CD14-positive monocyte (primary cell): ENCODE data around the gene GAMT. TPM values are rescaled to one million over a fixed set of nuclear protein-coding genes. Genes with fewer than 3 reads are reported as not detected.
A peak's percentile ranks its signal among the peaks of the same experiment; 100 is the strongest.

ENCODE experiments used
- DNase-seq, 3 donors: peaks; one replicate each; pipeline ENCODE4 v3.0.0-alpha.2; 2011 to 2022
- H2AFZ ChIP-seq: 2 replicates; pipeline ENCODE4 v1.6.0; 2012; ENCODE audit warnings: mild to moderate bottlenecking, low read depth, low read length, inconsistent platforms; ENCODE audit not compliant: insufficient read depth, poor library complexity, severe bottlenecking
- H3K27ac ChIP-seq, 2 donors: 1 replicate in 1 of 2; 2 replicates in 1 of 2; pipeline ENCODE4 v1.5.1; 2012 to 2013; ENCODE audit warnings: low read length in 2 of 2, control low read depth in 1 of 2, inconsistent platforms in 1 of 2, low read depth in 1 of 2, mild to moderate bottlenecking in 1 of 2
- H3K27me3 ChIP-seq, 2 donors: one replicate each; pipeline versions ENCODE4 v1.6.0 to v1.6.1; 2011 to 2013; ENCODE audit warnings: low read length in 2 of 2; ENCODE audit not compliant: control insufficient read depth in 2 of 2, insufficient read depth in 2 of 2
- H3K36me3 ChIP-seq, 2 donors: replicated peaks in 1 of 2; 1 replicate in 1 of 2; 2 replicates in 1 of 2; pipeline versions ENCODE4 v1.5.1 to v1.6.1; 2012 to 2013; ENCODE audit warnings: low read length in 2 of 2, control low read depth in 1 of 2, inconsistent platforms in 1 of 2, mild to moderate bottlenecking in 1 of 2; ENCODE audit not compliant: insufficient read depth in 2 of 2, control insufficient read depth in 1 of 2
- H3K4me1 ChIP-seq, 2 donors: 1 replicate in 1 of 2; 2 replicates in 1 of 2; pipeline versions ENCODE4 v1.5.1 to v1.6.1; 2012 to 2013; ENCODE audit warnings: low read length in 2 of 2, control low read depth in 1 of 2, inconsistent platforms in 1 of 2, mild to moderate bottlenecking in 1 of 2, moderate library complexity in 1 of 2; ENCODE audit not compliant: insufficient read depth in 2 of 2, control insufficient read depth in 1 of 2
- H3K4me2 ChIP-seq: replicated peaks from 2 replicates; pipeline ENCODE3; 2012; ENCODE audit warnings: low read length, moderate library complexity, mild to moderate bottlenecking; ENCODE audit not compliant: poor library complexity, severe bottlenecking; ENCODE audit errors: extremely low read depth
- H3K4me3 ChIP-seq, 3 experiments: fragments of 200-600 bp in 1 of 3; sonication (generic) in 1 of 3; replicated peaks in 1 of 3; 1 replicate in 2 of 3; 2 replicates in 1 of 3; pipeline ENCODE4 v1.5.1; 2011 to 2013; ENCODE audit warnings: low read length in 3 of 3, mild to moderate bottlenecking in 3 of 3, control low read depth in 2 of 3, low read depth in 2 of 3, inconsistent platforms in 1 of 3, moderate library complexity in 1 of 3
- H3K79me2 ChIP-seq: 2 replicates; pipeline ENCODE4 v1.6.0; 2012; ENCODE audit warnings: mild to moderate bottlenecking, control low read depth, inconsistent platforms, low read length, moderate library complexity; ENCODE audit not compliant: insufficient read depth
- H3K9ac ChIP-seq: 2 replicates; pipeline ENCODE4 v1.6.0; 2017; ENCODE audit warnings: low read length, mild to moderate bottlenecking; ENCODE audit not compliant: insufficient read depth, poor library complexity, severe bottlenecking
- H3K9me3 ChIP-seq, 2 donors: replicated peaks in 1 of 2; 1 replicate in 1 of 2; 2 replicates in 1 of 2; pipeline versions ENCODE4 v1.5.1 to v1.6.1; 2012 to 2013; ENCODE audit warnings: low read length in 2 of 2, control low read depth in 1 of 2; ENCODE audit not compliant: control insufficient read depth in 1 of 2, insufficient read depth in 1 of 2
- H4K20me1 ChIP-seq: 2 replicates; pipeline ENCODE4 v1.6.0; 2012; ENCODE audit warnings: mild to moderate bottlenecking, low read length, control low read depth, moderate library complexity; ENCODE audit not compliant: insufficient read depth
- H3K27ac Mint-ChIP-seq, 7 donors: one replicate each; pipeline ENCODE4 v1.8.0; 2020; ENCODE audit warnings: mild to moderate bottlenecking in 7 of 7, mixed read lengths in 7 of 7, moderate library complexity in 6 of 7, inconsistent platforms in 2 of 7
- H3K27me3 Mint-ChIP-seq, 3 donors: one replicate each; pipeline ENCODE4 v1.8.0; 2021 to 2022; ENCODE audit warnings: low read depth in 3 of 3, mild to moderate bottlenecking in 3 of 3, mixed read lengths in 3 of 3, moderate library complexity in 3 of 3, inconsistent platforms in 1 of 3
- H3K36me3 Mint-ChIP-seq, 2 donors: one replicate each; pipeline ENCODE4 v1.8.0; 2020; ENCODE audit warnings: mixed read lengths in 2 of 2, inconsistent platforms in 1 of 2, mild to moderate bottlenecking in 1 of 2
- H3K4me1 Mint-ChIP-seq: one replicate; pipeline ENCODE4 v1.8.0; 2020; ENCODE audit warnings: mild to moderate bottlenecking, mixed read lengths
- H3K4me3 Mint-ChIP-seq, 2 donors: one replicate each; pipeline ENCODE4 v1.8.0; 2020; ENCODE audit warnings: mild to moderate bottlenecking in 2 of 2, mixed read lengths in 2 of 2, moderate library complexity in 1 of 2
- H3K9me3 Mint-ChIP-seq, 7 donors: one replicate each; pipeline ENCODE4 v1.8.0; 2020 to 2022; ENCODE audit warnings: mixed read lengths in 7 of 7, mild to moderate bottlenecking in 6 of 7, moderate library complexity in 6 of 7, inconsistent platforms in 2 of 7
- WGBS: methylation state at CpG from one replicate; pipeline ENCODE4 v1.1.5; 2013; ENCODE audit warnings: missing lambda C conversion rate; ENCODE audit not compliant: insufficient coverage; 5-methylcytosine and 5-hydroxymethylcytosine counted together
- intact Hi-C, 2 donors: fragments of 100-400 bp; cut with micrococcal nuclease; formaldehyde crosslinking; loops; one replicate each; pipeline versions ENCODE4 v1.15.0 to v1.15.1; 2023
- polyA plus RNA-seq, 3 donors: library from polyadenylated mRNA; depleted of rRNA in 1 of 3; unstranded in 2 of 3; stranded (reverse) in 1 of 3; fragments of 300-500 nt in 2 of 3; fragments of >200 nt in 1 of 3; fragmentation: Illumina TruSeq in 2 of 3; gene quantifications; 1 replicate in 2 of 3; 2 replicates in 1 of 3; pipeline ENCODE4 v1.2.3, GENCODE V29; 2012 to 2021
- TF ChIP-seq, protein P1 (sequence below): fragments of 200-600 bp; IDR thresholded peaks from one replicate; pipeline ENCODE4 v1.8.0; 2022; ENCODE audit warnings: antibody characterized with exemption, mild to moderate bottlenecking

The GAMT gene
- polyA plus RNA-seq, 3 donors = 0.95 to 1.3 (median 0.96) TPM

DNA sequence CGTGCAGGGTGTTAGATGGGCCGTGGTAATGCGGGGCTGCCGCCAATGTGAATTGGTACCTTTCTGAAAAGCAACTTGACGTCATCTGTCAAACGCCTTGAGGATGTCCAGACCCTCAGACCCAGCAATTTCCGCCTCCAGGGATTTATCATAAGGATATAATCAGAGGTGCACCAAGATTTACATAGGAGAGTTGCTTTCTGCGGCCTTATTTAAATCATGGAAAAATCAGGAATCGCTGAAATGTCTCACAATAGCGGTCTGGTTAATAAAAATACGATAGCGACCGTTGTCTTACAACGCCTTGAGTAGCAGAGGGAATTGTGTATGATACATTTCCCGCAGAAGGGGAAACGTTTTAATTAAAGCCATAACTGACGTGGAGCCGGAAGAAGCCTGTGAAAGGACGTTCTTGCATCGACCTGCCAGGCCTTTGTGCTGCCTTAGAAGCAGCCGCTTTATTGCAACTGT, 49.9 kb downstream of the GAMT start:
- Histone ChIP-seq H3K27me3 (peaks cover 0 to 5% of the 10 kb centered on the region in 2 donors), H3K36me3 (no peaks in the 10 kb centered on the region), H2AFZ (no peak overlapping the region), H4K20me1 (no peaks in the 10 kb centered on the region), H3K4me2 (no peak overlapping the region), H3K4me3 (no peak overlapping the region), H3K79me2 (no peaks in the 10 kb centered on the region), H3K9me3 (no peaks in the 10 kb centered on the region), H3K27ac (no peak overlapping the region), H3K4me1 (peaks cover 14 to 20% of the 10 kb centered on the region in 2 donors), H3K9ac (no peak overlapping the region)
- Mint-ChIP-seq H3K36me3 (no peaks in the 10 kb centered on the region), H3K9me3 (peaks cover 0 to 5% (median 0%) of the 10 kb centered on the region in 7 donors), H3K4me3 (no peak overlapping the region), H3K27me3 (peaks cover 4 to 20% (median 18%) of the 10 kb centered on the region in 3 donors), H3K4me1 (peaks cover 19% of the 10 kb centered on the region), H3K27ac (peak overlapping the region in 1 of 7 donors; percentile 12)
- no peak for DNase-seq
- 97% methylated on average over 18 of the region's 21 CpGs for WGBS
- intact Hi-C loops = no loop called here
- TF ChIP-seq, protein P1, sequence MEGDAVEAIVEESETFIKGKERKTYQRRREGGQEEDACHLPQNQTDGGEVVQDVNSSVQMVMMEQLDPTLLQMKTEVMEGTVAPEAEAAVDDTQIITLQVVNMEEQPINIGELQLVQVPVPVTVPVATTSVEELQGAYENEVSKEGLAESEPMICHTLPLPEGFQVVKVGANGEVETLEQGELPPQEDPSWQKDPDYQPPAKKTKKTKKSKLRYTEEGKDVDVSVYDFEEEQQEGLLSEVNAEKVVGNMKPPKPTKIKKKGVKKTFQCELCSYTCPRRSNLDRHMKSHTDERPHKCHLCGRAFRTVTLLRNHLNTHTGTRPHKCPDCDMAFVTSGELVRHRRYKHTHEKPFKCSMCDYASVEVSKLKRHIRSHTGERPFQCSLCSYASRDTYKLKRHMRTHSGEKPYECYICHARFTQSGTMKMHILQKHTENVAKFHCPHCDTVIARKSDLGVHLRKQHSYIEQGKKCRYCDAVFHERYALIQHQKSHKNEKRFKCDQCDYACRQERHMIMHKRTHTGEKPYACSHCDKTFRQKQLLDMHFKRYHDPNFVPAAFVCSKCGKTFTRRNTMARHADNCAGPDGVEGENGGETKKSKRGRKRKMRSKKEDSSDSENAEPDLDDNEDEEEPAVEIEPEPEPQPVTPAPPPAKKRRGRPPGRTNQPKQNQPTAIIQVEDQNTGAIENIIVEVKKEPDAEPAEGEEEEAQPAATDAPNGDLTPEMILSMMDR = no peak

DNA sequence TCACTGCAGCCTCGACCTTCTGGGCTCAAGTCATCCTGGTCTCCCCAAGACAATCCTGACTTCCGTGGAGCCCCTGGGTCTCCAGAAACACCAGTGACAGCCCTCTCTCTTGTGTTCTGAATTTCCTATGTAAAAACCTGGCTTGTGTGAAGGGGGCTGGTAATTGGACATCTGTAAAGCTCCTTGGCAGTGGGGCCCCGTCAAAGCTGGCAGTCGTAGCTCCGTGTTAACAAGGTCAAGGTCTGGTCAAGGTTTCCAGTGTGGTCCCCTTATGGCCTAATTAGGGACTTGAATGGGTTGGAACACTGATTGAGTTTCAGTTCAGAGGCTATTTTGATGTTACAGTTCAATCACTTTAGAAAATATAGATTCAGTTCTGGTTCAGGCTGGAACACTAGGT, 50.5 kb downstream of the GAMT start:
- 100% methylated on average over 3 of the region's 5 CpGs for WGBS
- Histone ChIP-seq H3K9me3 (no peaks in the 10 kb centered on the region), H4K20me1 (no peaks in the 10 kb centered on the region), H3K4me3 (no peak overlapping the region), H3K36me3 (no peaks in the 10 kb centered on the region), H3K4me2 (no peak overlapping the region), H3K27ac (no peak overlapping the region), H3K9ac (no peak overlapping the region), H3K4me1 (peaks cover 13 to 16% of the 10 kb centered on the region in 2 donors), H2AFZ (no peak overlapping the region), H3K27me3 (peaks cover 0 to 4% of the 10 kb centered on the region in 2 donors), H3K79me2 (no peaks in the 10 kb centered on the region)
- intact Hi-C loops = no loop called here
- peaks cover 14% of the 10 kb centered on the region for H3K4me1 Mint-ChIP-seq
- H3K36me3 Mint-ChIP-seq = no peaks in the 10 kb centered on the region
- H3K4me3 Mint-ChIP-seq = no peak overlapping the region
- no peak overlapping the region for H3K27ac Mint-ChIP-seq
- H3K27me3 Mint-ChIP-seq = peaks cover 4 to 18% (median 16%) of the 10 kb centered on the region in 3 donors
- no peak for DNase-seq
- peaks cover 0 to 2% (median 0%) of the 10 kb centered on the region in 7 donors for H3K9me3 Mint-ChIP-seq
- TF ChIP-seq, protein P1 = no peak
